ENCODE measurements around the gene LTV1. TPM values are rescaled to one million over a fixed set of nuclear protein-coding genes. Genes with fewer than 3 reads are reported as not detected.

LTV1 gene
- total and polyA plus RNA-seq, 2 of the 4 experiments (the other 2 are of a cell fraction), result 11.1 to 19.0 TPM

DNA sequence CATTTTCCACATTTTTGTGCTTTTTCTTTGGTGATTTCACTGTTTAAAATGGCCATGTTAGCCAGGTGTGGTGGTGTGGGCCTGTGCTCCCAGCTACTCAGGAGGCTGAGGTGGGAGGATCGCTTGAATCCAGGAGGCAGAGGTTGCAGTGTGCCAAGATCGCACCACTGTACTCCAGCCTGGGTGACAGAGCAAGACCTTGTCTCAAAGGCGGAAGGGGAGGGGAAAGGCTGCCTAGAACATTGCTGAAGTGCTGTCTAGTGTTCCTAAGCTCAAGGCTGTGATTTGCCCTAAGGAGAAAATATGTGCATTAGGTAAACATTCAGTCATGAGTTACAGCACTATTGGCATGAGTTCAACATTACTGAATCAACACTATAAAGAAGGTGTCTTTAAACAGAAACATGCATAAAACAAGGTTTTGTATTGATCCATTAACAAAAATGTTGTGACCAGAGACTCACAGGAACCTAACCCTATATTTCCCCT lies 35.2 kb downstream of the LTV1 start:
- intact Hi-C loops (cut with micrococcal nuclease), result no loop called here
- Histone ChIP-seq H3K36me3 (ENCODE audit: control insufficient read depth, insufficient read depth, low read length) (no peaks in the 10 kb centered on the region), H3K4me1 (ENCODE audit: control insufficient read depth, insufficient read depth, low read length) (no peaks in the 10 kb centered on the region), H3K14ac (replicated peaks; ENCODE audit: low read depth, low read length) (no peak overlapping the region), H3K9me3 (ENCODE audit: control insufficient read depth, insufficient read depth, low read length) (peaks cover 2% of the 10 kb centered on the region; the same call in 1 of the 2 replicates), H2BK5ac (ENCODE audit: low read depth, low read length, poor library complexity, severe bottlenecking) (no peak overlapping the region), H4K20me1 (ENCODE audit: insufficient read depth, low read length) (no peaks in the 10 kb centered on the region), H2AFZ (replicated peaks; ENCODE audit: low read length, poor library complexity) (no peak overlapping the region), H4K5ac (ENCODE audit: low read depth, low read length) (no peak overlapping the region), H3K4me3 (ENCODE audit: insufficient read depth, low read depth, low read length) (no peak overlapping the region), H3K4me2 (ENCODE audit: low read depth, low read length) (no peak overlapping the region), H3K9me1 (ENCODE audit: insufficient read depth, low read length) (no peaks in the 10 kb centered on the region), H3K18ac (ENCODE audit: low read depth, low read length) (no peak overlapping the region), H2AK9ac (replicated peaks; ENCODE audit: low read depth, low read length, poor library complexity) (no peak overlapping the region), H4K91ac (ENCODE audit: insufficient read depth, low read depth, low read length) (no peak overlapping the region), H2BK120ac (ENCODE audit: low read depth, low read length) (no peak overlapping the region), H3K79me1 (ENCODE audit: low read depth in 1 of 2, low read length in 2 of 2) (no peaks in the 10 kb centered on the region), H3K27ac (ENCODE audit: insufficient read depth, low read length) (no peak overlapping the region), H3K23ac (ENCODE audit: low read depth, low read length) (no peak overlapping the region), H3K56ac (ENCODE audit: extremely low read depth, insufficient read depth, low read length) (no peak overlapping the region), H2BK15ac (ENCODE audit: low read depth, low read length) (no peak overlapping the region), H2AK5ac (ENCODE audit: low read depth, low read length) (no peak overlapping the region), H3K27me3 (ENCODE audit: control insufficient read depth, insufficient read depth, low read length) (no peaks in the 10 kb centered on the region), H4K8ac (ENCODE audit: low read depth in 2 of 2, low read length in 2 of 2) (no peak overlapping the region), H2BK20ac (ENCODE audit: low read depth, low read length) (no peak overlapping the region), H3K9ac (ENCODE audit: low read depth, low read length) (no peak overlapping the region), H3K4ac (ENCODE audit: low read depth, low read length) (no peak overlapping the region)
- CTCF ChIA-PET, result no interaction called here
- no peak for TF ChIP-seq RAD21 (IDR thresholded peaks at IDR 0.05; ENCODE audit: low read length)
- TF ChIP-seq, protein P1, sequence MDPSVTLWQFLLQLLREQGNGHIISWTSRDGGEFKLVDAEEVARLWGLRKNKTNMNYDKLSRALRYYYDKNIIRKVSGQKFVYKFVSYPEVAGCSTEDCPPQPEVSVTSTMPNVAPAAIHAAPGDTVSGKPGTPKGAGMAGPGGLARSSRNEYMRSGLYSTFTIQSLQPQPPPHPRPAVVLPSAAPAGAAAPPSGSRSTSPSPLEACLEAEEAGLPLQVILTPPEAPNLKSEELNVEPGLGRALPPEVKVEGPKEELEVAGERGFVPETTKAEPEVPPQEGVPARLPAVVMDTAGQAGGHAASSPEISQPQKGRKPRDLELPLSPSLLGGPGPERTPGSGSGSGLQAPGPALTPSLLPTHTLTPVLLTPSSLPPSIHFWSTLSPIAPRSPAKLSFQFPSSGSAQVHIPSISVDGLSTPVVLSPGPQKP (IDR thresholded peaks at IDR 0.05; ENCODE audit: borderline replicate concordance, low read depth, low read length), result no peak
- WGBS, 2 experiments (ENCODE audit: extremely low coverage in 2 of 2, insufficient read length in 1 of 2), result no CpG with 5 or more reads among the region's 3 CpGs
- BruUV-seq (replicated peaks), result no TSS peak
- in situ Hi-C loops (cut with MboI; ENCODE audit: low sequenced_read_pairs), result no loop called here
- no peak for ATAC-seq (ENCODE audit: low read depth)
- POLR2A ChIA-PET (ENCODE audit: unreplicated experiment), result no interaction called here
- no peak for DNase-seq
- dilution Hi-C loops (cut with HindIII; ENCODE audit: low sequenced_read_pairs, unreplicated experiment), result no loop called here

All from IMR-90 (cell line).